KMS-11 (cell line): Measurements from ENCODE around the gene STEAP2.

Experiments used
- H2AFZ ChIP-seq: fragments of 200-600 bp; sonication (generic); 2 replicates; pipeline ENCODE4 v1.6.1; 2016; ENCODE audit warnings: antibody characterized with exemption, mixed run types, low read depth
- H3K27ac ChIP-seq: fragments of 200-600 bp; sonication (generic); 2 replicates; pipeline ENCODE4 v1.6.1; 2016; ENCODE audit warnings: mild to moderate bottlenecking, mixed run types
- H3K27me3 ChIP-seq: fragments of 200-600 bp; sonication (generic); 2 replicates; pipeline ENCODE4 v1.6.1; 2017; ENCODE audit warnings: mild to moderate bottlenecking, low read depth, mixed run types, moderate library complexity; ENCODE audit not compliant: insufficient read depth
- H3K36me3 ChIP-seq: fragments of 200-600 bp; sonication (generic); 2 replicates; pipeline ENCODE4 v1.6.1; 2017; ENCODE audit warnings: mild to moderate bottlenecking, mixed run types; ENCODE audit not compliant: insufficient read depth
- H3K4me1 ChIP-seq: fragments of 200-600 bp; sonication (generic); 2 replicates; pipeline ENCODE4 v1.6.1; 2016; ENCODE audit warnings: mild to moderate bottlenecking, low read depth, mixed run types; ENCODE audit not compliant: poor library complexity, severe bottlenecking
- H3K4me2 ChIP-seq: fragments of 200-600 bp; sonication (generic); 2 replicates; pipeline ENCODE4 v1.7.0; 2016; ENCODE audit warnings: mild to moderate bottlenecking, mixed run types
- H3K4me3 ChIP-seq: fragments of 200-600 bp; sonication (generic); IDR thresholded peaks from 2 replicates; pipeline ENCODE4 v1.6.1; 2017; ENCODE audit warnings: low read depth, low read length, mixed read lengths; ENCODE audit not compliant: insufficient read depth
- H3K79me2 ChIP-seq: fragments of 200-600 bp; sonication (generic); 2 replicates; pipeline ENCODE4 v1.6.1; 2016; ENCODE audit warnings: low read depth, mixed run types; ENCODE audit not compliant: insufficient read depth
- H3K9ac ChIP-seq: fragments of 200-600 bp; sonication (generic); 2 replicates; pipeline ENCODE4 v1.6.1; 2016; ENCODE audit warnings: mild to moderate bottlenecking, mixed run types
- H4K20me1 ChIP-seq: fragments of 200-600 bp; sonication (generic); 2 replicates; pipeline ENCODE4 v1.6.1; 2016; ENCODE audit warnings: mild to moderate bottlenecking, mixed run types; ENCODE audit not compliant: insufficient read depth
- CTCF ChIP-seq: fragments of 200-600 bp; sonication (generic); conservative IDR thresholded peaks from 2 replicates; pipeline ENCODE4 v1.6.1; 2017; ENCODE audit warnings: low read depth, mild to moderate bottlenecking, antibody characterized with exemption, low read length, moderate library complexity, mixed read lengths

The STEAP2 gene

GRCh38 chr7:90244909-90245851 is 33.6 kb downstream of the STEAP2 start, which contains the start of gene CFAP69:
Gene CFAP69 (plus strand): TSS chr7:90245174. CDS start chr7:90245425, 251 bp downstream.
- Histone ChIP-seq H3K4me3 (peak within 1 kb of the TSS; percentile 43), H3K4me1 (peaks cover 16% of the 10 kb centered on the region), H3K27ac (peak within 1 kb of the TSS; percentile 43; the same call in 1 of the 2 replicates)

GRCh38 chr7:90246171-90246570 is 34.6 kb downstream of the STEAP2 start:
- Histone ChIP-seq H3K4me2 (no peak overlapping the region), H3K27ac (no peak overlapping the region), H2AFZ (peak overlapping the region; percentile 90; the same call in 1 of the 2 replicates), H3K79me2 (no peaks in the 10 kb centered on the region), H3K9ac (no peak overlapping the region), H3K4me1 (peaks cover 16% of the 10 kb centered on the region), H3K27me3 (no peaks in the 10 kb centered on the region), H4K20me1 (no peaks in the 10 kb centered on the region), H3K36me3 (no peaks in the 10 kb centered on the region), H3K4me3 (no peak overlapping the region)
- no peak for TF ChIP-seq CTCF

More at GRCh38 chr7:90244909-90245851, 33.6 kb downstream of the STEAP2 start, which contains the start of gene CFAP69:
- H3K36me3 ChIP-seq, result no peaks in the 10 kb centered on the region
- peak within 1 kb of the TSS; percentile 67 for H3K9ac ChIP-seq
- peak within 1 kb of the TSS; percentile 56 for H3K4me2 ChIP-seq
- H4K20me1 ChIP-seq, result no peaks in the 10 kb centered on the region
- peak within 1 kb of the TSS; percentile 90 for H2AFZ ChIP-seq
- no peaks in the 10 kb centered on the region for H3K79me2 ChIP-seq
- no peak for TF ChIP-seq CTCF
- H3K27me3 ChIP-seq, result no peaks in the 10 kb centered on the region

- Histone ChIP-seq H3K9ac (no peak overlapping the region), H3K79me2 (no peaks in the 10 kb centered on the region), H4K20me1 (no peaks in the 10 kb centered on the region), H3K27ac (no peak overlapping the region), H3K4me2 (no peak overlapping the region), H3K4me1 (peaks cover 6% of the 10 kb centered on the region), H3K36me3 (no peaks in the 10 kb centered on the region), H2AFZ (no peak overlapping the region), H3K27me3 (no peaks in the 10 kb centered on the region), H3K4me3 (no peak overlapping the region)
- no peak for TF ChIP-seq CTCF
These were observed 37.2 kb downstream of the STEAP2 start for GRCh38 chr7:90248706-90249105.

GRCh38 chr7:90250601-90251303 is 39.2 kb downstream of the STEAP2 start:
- no peak overlapping the region for H3K4me2 ChIP-seq
- TF ChIP-seq CTCF, result no peak
- H3K36me3 ChIP-seq, result no peaks in the 10 kb centered on the region
- peaks cover 2% of the 10 kb centered on the region for H3K4me1 ChIP-seq
- H3K27ac ChIP-seq, result no peak overlapping the region
- H3K4me3 ChIP-seq, result no peak overlapping the region
- no peaks in the 10 kb centered on the region for H3K27me3 ChIP-seq
- no peak overlapping the region for H3K9ac ChIP-seq
- no peaks in the 10 kb centered on the region for H4K20me1 ChIP-seq
- H2AFZ ChIP-seq, result no peak overlapping the region
- no peaks in the 10 kb centered on the region for H3K79me2 ChIP-seq
